ENCODE data around the gene PRR15.
A peak's percentile ranks its signal among the peaks of the same experiment; 100 is the strongest.
"Not testable (repeated sequence)": the region's sequence is repeated elsewhere in the genome, so short reads cannot be mapped to it uniquely, and the experiment has no call there.

The PRR15 gene

GRCh38 chr7:29563590-29564495 is at the start of gene PRR15:
Gene PRR15, plus strand, starts transcription at chr7:29563835. Its CDS starts 2,495 bp downstream, at chr7:29566330.
- no peak for DNase-seq

- DNase-seq = no peak
These were observed 47.1 kb upstream of the PRR15 start for GRCh38 chr7:29516491-29516890.

GRCh38 chr7:29518616-29519015 is 45.0 kb upstream of the PRR15 start:
- no peak for DNase-seq

GRCh38 chr7:29523728-29524127 is 39.9 kb upstream of the PRR15 start:
- no peak for DNase-seq

GRCh38 chr7:29527505-29528108 is 36.0 kb upstream of the PRR15 start:
- DNase-seq = no peak

- not testable (repeated sequence) for DNase-seq
These were observed 35.1 kb upstream of the PRR15 start for GRCh38 chr7:29528526-29528925.

GRCh38 chr7:29538389-29538788 is 25.2 kb upstream of the PRR15 start:
- DNase-seq = no peak

GRCh38 chr7:29539471-29539870 is 24.2 kb upstream of the PRR15 start:
- DNase-seq = no peak

- DNase-seq = no peak
These were observed 16.2 kb upstream of the PRR15 start for GRCh38 chr7:29547421-29547820.

GRCh38 chr7:29548823-29549222 is 14.8 kb upstream of the PRR15 start:
- no peak for DNase-seq

GRCh38 chr7:29552392-29552791 is 11.2 kb upstream of the PRR15 start:
- DNase-seq = no peak

- DNase-seq = no peak
These were observed 8.6 kb upstream of the PRR15 start for GRCh38 chr7:29555061-29555460.

GRCh38 chr7:29556405-29557195 is 7.0 kb upstream of the PRR15 start:
- no peak for DNase-seq

GRCh38 chr7:29557954-29558353 is 5.7 kb upstream of the PRR15 start:
- DNase-seq = peak; percentile 18

- DNase-seq = no peak
These were observed 2.4 kb upstream of the PRR15 start for GRCh38 chr7:29561271-29561670.

GRCh38 chr7:29562307-29562706 is 1.3 kb upstream of the PRR15 start:
- no peak for DNase-seq

- peak; percentile 36 for DNase-seq
These were observed 1.0 kb downstream of the PRR15 start for GRCh38 chr7:29564496-29565223.

GRCh38 chr7:29565224-29565630 is 1.6 kb downstream of the PRR15 start:
- DNase-seq = no peak

GRCh38 chr7:29565634-29565981 is 2.0 kb downstream of the PRR15 start:
- no peak for DNase-seq

GRCh38 chr7:29565982-29566746 is 2.5 kb downstream of the PRR15 start:
- DNase-seq = no peak

- no peak for DNase-seq
These were observed 3.5 kb downstream of the PRR15 start for GRCh38 chr7:29567174-29567573.

GRCh38 chr7:29569648-29570047 is 6.0 kb downstream of the PRR15 start:
- no peak for DNase-seq

All from fibroblast of skin of right biceps (primary cell).